C4-2B (cell line): Measurements from ENCODE around the gene NSMF.

Experiments used
- H3K27ac ChIP-seq: fragments of 450-650 bp; 2 replicates; pipeline ENCODE4 v1.5.1; 2017
- CTCF ChIP-seq: fragments of 450-650 bp; conservative IDR thresholded peaks from 2 replicates; pipeline ENCODE4 v1.5.1; 2017; ENCODE audit warnings: mild to moderate bottlenecking
- ZFX ChIP-seq: fragments of 450-650 bp; IDR thresholded peaks from 2 replicates; pipeline ENCODE4 v1.6.1; 2017

The NSMF gene

GRCh38 chr9:137500666-137501397 lies 41.7 kb upstream of the NSMF start:
- no peak overlapping the region for H3K27ac ChIP-seq
- TF ChIP-seq CTCF, result no peak

GRCh38 chr9:137499858-137500661 lies 40.9 kb upstream of the NSMF start:
- no peak overlapping the region for H3K27ac ChIP-seq
- TF ChIP-seq CTCF, result no peak
- no peak for TF ChIP-seq ZFX

GRCh38 chr9:137499416-137499815 lies 40.3 kb upstream of the NSMF start:
- H3K27ac ChIP-seq, result no peak overlapping the region
- TF ChIP-seq CTCF (no peak), ZFX (no peak)

- no peak overlapping the region for H3K27ac ChIP-seq
- no peak for TF ChIP-seq ZFX
- TF ChIP-seq CTCF, result no peak
Measured at GRCh38 chr9:137498720-137499150, 39.6 kb upstream of the NSMF start.

- TF ChIP-seq CTCF (no peak), ZFX (no peak)
- H3K27ac ChIP-seq, result no peak overlapping the region
Measured at GRCh38 chr9:137497921-137498719, 39.0 kb upstream of the NSMF start.

- no peak overlapping the region for H3K27ac ChIP-seq
- no peak for TF ChIP-seq CTCF
- no peak for TF ChIP-seq ZFX
Measured at GRCh38 chr9:137496601-137497375, 37.7 kb upstream of the NSMF start.
